GM10248 (cell line): ENCODE measurements around the gene GLP2R.

Experiments
- CTCF ChIA-PET: fragments of 300-600 bp; sonication (Branson Sonifier 250); formaldehyde crosslinking; extraction: SDS; loops from one replicate; lab custom pipeline; 2021; ENCODE audit warnings: antibody characterized with exemption; lab: Yijun Ruan, JAX
- POLR2A ChIA-PET: fragments of 350-650 bp; sonication (Branson Sonifier 250); formaldehyde crosslinking; extraction: SDS; loops from one replicate; lab custom pipeline; 2020; ENCODE audit warnings: antibody characterized with exemption; lab: Yijun Ruan, JAX
- DNase-seq: peaks from one replicate; pipeline ENCODE4 v3.0.0; 2012; ENCODE audit errors: extremely low spot score
- TF ChIP-seq, protein P1 (sequence below): IDR thresholded peaks from 2 replicates; pipeline ENCODE4 v1.5.1; 2012; ENCODE audit warnings: mild to moderate bottlenecking, low read depth; ENCODE audit errors: extremely low read depth, missing control alignments, control extremely low read depth

The GLP2R gene

DNA sequence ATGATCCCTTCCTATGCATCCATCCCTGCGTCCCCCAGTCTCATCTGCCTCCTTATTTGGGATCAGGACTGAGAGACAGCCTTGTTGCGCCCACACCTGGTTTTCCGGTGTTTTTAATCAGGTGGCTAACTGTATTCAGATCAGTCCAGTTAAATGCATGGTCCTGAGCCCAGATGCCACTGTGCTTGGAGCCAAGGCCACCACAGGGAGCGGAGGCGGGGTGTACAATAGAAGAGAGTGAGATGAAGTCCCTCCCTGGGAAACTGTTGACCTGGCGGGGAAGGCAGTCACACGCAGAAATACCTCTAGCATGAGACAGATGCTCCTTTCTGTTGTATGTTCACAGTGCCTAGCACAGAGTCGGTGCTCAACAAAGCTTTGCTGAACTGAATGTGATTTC lies 73.1 kb downstream of the GLP2R start:
- POLR2A ChIA-PET, result no interaction called here
- CTCF ChIA-PET, result interaction anchor here (1.5 kb wide), 1 partner anchor 11 kb away, joined by 4 read pairs; no protein-coding TSS in a partner anchor
- TF ChIP-seq, protein P1, sequence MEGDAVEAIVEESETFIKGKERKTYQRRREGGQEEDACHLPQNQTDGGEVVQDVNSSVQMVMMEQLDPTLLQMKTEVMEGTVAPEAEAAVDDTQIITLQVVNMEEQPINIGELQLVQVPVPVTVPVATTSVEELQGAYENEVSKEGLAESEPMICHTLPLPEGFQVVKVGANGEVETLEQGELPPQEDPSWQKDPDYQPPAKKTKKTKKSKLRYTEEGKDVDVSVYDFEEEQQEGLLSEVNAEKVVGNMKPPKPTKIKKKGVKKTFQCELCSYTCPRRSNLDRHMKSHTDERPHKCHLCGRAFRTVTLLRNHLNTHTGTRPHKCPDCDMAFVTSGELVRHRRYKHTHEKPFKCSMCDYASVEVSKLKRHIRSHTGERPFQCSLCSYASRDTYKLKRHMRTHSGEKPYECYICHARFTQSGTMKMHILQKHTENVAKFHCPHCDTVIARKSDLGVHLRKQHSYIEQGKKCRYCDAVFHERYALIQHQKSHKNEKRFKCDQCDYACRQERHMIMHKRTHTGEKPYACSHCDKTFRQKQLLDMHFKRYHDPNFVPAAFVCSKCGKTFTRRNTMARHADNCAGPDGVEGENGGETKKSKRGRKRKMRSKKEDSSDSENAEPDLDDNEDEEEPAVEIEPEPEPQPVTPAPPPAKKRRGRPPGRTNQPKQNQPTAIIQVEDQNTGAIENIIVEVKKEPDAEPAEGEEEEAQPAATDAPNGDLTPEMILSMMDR, result no peak
- no peak for DNase-seq

DNA sequence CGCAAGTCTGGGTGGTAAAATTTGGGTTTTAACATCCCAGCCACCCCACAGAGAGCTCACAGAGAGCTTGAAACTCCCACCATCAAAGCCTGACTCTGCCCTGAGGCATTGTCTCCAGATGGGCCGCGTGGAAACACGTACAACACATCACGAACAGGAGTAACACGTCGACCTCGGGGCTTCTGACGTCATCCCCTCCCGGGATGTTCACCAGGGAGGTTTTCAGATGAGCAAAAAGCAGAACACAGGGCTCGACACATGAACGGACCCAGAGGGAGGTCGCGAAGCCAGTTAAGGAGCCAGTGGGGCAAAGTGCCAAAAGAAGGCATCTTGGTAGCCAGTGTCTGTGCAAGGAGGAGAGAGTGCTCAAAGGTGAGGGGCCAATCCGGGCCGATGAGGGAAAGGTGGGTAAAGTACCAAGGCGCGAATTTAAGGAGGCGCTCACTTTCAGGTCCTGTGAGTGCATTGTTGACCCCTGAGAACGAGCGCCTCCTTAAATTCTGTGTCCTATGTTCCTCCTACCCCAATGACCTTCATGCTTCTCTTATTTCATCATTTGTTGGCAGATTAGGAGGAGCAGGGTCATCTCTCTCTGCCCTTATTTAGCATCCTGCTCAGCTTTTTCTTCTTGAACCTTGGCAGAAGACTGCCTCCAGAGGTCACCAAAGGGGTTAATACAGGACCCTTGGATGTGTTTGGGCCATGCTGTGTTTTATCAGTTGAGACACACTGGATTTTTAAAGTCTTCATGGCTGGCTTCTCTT lies 73.7 kb downstream of the GLP2R start:
- ChIA-PET CTCF (no interaction called here), POLR2A (no interaction called here)
- DNase-seq, result no peak
- TF ChIP-seq, protein P1, result no peak

DNA sequence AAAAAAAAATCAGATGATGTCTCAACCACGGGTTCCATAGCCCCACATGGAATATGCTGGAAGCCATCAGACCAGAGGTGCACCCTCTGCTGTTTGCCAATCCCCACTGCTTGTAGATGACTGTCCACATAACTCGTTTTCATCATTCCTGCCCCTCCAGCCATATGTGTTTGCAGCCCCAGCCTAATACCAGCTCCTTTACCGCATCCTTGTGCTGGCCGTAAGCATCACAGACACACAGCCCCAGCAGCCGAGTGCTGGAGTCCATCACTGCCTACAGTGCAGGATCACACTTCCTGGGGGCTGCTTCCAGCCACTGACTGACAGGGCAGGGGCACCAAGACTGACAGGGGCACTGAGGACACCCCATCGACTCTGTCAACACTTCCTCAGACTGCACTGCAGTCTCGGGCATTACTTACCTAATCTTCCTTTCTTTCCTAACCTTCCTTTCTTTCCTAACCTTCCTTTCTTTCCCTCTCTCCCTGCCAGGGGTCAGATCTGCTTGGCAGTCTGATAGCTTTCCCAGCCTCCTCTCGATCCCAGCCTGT lies 74.4 kb downstream of the GLP2R start:
- ChIA-PET CTCF (interaction anchor here (1.1 kb wide), 1 partner anchor 24 kb away, joined by 4 read pairs; no protein-coding TSS in a partner anchor), POLR2A (no interaction called here)
- TF ChIP-seq, protein P1, result no peak
- DNase-seq, result no peak

DNA sequence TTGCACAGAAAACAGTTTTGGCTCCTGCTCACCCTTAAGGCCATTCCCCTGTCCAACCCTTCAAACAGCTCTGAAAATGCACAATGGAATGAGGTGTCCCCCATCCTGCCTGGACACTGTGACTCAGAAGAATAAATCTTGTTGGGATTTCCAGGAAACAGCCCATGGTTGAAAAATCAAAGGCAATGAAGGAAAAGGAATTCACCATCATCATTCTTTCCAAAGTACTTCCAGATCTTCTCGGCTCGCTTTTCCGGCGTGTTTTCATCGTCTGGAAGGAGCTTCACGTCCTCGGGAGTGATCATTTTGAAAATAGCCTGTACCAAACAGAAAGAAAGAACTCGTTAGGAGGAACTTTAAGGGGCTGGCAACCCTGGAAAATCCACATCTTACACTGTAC lies 75.1 kb downstream of the GLP2R start:
- ChIA-PET POLR2A (no interaction called here), CTCF (interaction anchor here (1.1 kb wide), 1 partner anchor 24 kb away, joined by 4 read pairs; no protein-coding TSS in a partner anchor)
- DNase-seq, result no peak
- TF ChIP-seq, protein P1, result no peak

DNA sequence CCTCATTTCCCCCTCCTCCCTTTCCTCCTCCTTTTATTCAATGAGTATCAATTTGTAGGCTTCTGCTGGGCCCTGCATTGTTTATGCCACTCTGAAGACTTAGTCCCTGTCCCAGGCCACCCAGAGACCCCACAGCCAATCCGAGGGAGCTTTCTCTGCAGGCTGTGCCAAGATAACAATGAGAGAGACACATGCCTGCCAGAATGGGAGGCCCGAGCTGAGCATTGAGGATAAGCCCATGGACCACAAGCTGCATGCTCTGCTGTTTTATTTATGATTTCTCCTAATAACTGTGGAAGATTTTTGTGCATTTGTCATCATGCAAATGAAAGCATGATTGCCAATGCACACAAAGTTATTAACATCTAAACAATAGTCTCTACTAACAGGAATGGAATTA lies 76.4 kb downstream of the GLP2R start:
- TF ChIP-seq, protein P1, result no peak
- DNase-seq, result no peak
- POLR2A ChIA-PET, result no interaction called here
- CTCF ChIA-PET, result interaction anchor here (1.1 kb wide), 1 partner anchor 11 kb away, joined by 3 read pairs; no protein-coding TSS in a partner anchor

DNA sequence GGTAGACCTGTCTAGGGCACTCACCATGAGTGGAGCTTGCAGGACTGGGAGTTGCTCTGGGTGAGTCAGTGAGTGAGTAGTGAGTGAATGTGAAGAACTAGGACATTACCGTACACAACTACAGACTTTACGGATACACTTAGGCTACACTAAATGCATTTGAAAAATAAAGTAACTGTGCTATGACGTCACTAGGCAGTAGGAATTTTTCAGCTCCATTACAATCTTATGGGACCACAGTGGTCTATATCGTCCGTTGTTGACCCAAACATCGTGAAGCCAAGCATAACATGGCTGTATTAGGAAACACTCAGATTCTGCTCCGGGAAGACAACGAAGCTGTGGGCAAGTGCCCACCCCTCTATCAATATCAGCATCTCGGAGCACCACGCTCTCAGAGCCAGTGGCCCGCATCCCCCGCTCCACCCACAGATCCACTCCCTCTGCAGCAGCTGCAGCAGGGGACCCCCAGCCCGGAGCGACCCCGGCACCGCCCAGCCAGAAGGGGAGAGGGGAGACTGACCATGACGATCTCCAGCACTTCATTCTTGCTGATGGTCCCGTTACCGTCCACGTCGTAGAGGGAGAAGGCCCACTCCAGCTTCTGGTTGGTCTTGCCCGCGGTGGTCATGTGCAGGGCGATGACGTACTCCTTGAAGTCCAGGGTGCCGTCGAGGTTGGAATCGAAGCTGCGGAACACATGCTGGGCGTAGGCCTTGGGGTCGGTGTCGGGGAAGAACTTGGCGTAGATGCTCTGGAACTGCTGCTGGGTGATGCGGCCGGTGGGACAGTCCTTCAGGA lies 78.8 kb downstream of the GLP2R start:
- no peak for DNase-seq
- POLR2A ChIA-PET, result no interaction called here
- CTCF ChIA-PET, result interaction anchor here (1.0 to 1.2 kb wide), 4 partner anchors 15 to 710 kb away, joined by 3 read pairs; no protein-coding TSS in a partner anchor
- TF ChIP-seq, protein P1, result no peak
